Inflammatory macrophage treated with lipopolysaccharide for 4 hours (primary cell): ENCODE results near the gene NXPH3.
A peak's percentile ranks its signal among the peaks of the same experiment; 100 is the strongest.

ENCODE experiments used
- DNase-seq: peaks from one replicate; pipeline ENCODE4 v3.0.0-alpha.2; 2020

Gene NXPH3

DNA sequence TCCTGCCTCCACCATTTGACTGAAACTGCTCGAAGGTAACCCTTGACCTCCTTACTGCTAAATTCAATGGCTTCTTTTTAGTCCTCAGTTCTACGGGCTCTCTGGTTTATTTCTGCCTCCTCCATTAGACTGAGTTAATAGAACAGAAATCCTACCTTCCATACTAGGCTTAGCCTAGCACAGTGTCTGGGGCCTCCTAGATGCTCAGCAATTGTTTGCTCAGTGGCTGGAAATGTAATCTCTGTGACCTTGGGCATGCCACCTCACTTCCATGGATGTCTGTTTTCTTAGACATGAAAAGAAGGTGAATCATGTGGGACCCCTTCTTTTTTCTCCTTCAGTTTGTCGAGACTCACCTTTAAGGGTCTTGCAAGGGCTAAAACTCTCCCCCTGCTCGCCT lies 19.7 kb downstream of the NXPH3 start:
- no peak for DNase-seq

DNA sequence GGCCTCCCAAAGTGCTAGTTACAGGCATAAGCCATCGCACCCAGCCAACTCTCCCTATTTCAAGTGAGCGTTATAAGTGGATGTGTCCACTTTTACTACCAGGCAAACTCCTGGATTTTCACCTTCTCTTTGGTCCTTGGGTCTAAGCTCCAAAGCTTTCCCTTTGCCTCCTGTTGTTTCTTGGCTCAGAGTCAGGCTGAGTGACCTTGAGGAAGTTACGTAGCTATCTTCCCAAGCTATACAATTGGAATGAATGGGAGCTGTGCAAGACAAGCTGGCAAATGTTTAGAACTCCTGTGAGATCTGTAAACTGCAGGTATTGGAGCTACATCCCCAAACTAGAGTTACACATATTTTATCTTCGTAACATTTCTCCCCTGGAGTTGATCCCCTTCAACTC lies 20.3 kb downstream of the NXPH3 start:
- no peak for DNase-seq

DNA sequence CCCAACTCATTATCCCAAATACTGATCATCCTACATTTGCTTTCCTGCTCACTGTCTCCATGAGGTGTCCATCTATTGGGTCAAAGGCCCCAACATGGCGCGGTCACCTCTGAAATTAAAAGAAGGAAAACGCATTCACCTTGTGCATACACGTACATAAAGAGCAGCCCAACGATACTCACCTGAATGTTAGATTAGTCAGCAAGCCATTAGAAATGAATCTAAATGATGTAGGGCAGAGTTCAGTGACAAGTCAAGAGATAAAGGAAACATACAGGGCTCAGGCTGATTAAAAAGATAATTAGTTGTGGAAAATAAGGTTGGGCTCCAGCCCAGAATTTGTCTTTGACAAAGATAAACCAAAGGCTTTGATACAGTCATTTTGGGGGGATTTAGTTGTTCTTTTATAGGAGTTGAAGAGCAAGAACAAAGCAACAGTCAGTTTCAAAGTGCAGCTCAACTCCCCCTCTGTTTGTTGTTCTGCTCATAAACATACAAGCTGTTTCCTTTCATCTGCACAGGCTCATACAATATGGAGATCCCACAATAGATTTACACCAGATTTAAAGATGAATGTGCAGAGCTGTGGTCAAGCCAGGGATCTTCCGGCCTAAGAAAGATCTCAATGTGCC lies 21.1 kb downstream of the NXPH3 start:
- DNase-seq, result no peak

DNA sequence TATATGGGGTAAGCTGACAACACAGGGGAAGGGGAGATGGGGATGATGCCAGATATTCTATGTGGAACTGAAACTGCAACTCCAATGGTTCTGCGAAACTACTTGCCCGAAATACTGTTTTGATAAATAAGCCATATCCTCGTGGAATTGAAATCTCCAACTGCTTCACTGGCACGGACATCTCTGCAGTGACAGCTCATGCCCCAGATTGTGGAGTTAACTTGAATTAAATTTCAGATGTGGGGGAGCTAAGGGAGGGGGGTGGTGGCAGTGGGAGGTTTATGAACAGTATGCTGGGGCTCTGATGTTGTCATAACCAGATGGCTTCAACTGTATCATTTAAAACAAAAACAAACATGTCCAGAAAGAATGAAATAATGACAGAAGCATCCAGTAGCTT lies 21.8 kb downstream of the NXPH3 start:
- DNase-seq, result no peak

DNA sequence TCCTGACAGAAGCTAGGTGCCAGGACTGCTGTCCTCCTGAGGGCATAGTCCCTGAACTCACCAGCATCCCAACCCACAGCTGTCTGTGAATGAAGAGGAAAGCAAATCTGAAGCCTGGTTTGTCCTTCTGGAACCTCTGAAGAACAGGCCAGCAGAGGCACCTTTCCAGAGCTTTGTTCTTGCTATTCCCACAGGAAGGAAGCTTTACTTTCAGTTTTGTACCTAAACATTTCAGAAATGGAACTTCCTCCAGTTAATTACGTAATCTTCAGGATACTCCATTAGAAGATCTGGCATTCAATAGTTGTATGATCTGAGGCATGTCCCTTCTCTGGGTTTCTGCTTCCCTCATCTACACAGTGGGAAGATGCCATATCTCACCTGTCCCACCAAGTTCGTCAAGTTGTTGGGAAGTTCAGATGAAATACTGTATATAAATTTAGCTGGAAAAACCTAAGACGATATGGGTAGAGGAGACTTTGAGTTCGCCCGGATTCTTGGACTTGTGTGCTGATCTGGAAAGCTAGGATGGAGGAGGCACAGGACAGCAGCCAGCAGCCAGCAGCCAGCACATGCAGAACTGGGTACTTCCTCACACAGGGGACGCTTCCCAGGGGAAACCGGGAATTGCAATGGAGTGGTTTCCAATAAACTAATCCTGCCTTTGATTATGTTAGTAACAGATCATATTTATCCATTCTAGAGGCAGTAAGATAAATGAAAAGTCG lies 22.4 kb downstream of the NXPH3 start:
- DNase-seq, result peak; percentile 30

DNA sequence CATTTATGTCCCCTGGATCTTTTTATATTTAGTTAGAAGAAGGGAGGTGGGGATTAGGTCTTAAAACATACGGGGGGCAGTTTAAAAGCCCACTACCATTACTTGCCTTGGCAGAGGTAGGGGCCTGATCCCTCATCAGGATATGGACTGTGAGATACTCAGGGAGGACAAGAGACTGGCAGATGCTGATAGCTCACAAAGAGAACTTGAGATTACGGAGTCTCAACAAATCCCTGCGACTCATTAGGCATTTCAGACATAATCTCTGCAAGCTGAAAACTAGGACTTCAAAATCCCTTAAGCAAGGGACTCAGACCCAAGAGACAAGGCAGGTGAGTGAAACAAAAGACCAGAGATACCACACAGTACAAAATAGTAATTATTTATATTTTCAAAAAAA lies 23.2 kb downstream of the NXPH3 start:
- no peak for DNase-seq

DNA sequence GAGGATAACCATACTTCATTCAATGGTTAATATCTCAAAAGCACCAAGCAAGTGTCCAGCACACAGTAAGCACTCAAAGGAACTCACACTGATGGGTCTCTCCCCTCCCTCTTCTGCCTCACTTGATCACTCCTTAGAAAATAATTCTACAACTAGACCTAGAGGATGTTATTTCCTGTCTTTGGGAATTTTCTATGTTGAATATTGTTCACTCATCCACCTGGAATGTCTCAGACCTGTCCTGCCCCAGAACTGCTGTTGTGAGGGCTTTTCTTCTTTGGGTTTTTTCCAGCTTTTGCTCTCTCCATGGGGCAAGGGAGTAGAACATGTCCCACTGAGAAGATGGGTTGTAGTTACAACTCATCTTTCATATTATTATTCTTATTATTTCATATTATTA lies 25.3 kb downstream of the NXPH3 start:
- no peak for DNase-seq

DNA sequence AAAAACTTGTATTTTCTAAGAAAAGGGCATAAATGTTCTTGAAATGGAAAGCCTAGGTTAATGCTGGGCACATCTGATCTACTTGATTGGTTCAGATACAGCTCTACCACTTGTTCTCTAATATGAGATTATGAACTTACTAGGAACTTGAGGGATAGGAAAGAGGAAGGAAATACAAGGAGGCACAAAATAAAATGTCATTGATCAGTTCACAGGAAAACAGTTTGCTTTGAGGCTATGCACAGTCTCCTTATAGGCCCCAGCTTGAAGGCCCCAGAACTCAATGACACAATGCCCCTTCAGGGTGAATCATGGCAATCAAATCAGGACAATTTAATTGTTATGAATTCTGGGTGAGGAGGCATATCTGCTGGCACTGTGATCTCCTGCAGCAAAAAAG lies 27.1 kb downstream of the NXPH3 start:
- DNase-seq, result no peak

DNA sequence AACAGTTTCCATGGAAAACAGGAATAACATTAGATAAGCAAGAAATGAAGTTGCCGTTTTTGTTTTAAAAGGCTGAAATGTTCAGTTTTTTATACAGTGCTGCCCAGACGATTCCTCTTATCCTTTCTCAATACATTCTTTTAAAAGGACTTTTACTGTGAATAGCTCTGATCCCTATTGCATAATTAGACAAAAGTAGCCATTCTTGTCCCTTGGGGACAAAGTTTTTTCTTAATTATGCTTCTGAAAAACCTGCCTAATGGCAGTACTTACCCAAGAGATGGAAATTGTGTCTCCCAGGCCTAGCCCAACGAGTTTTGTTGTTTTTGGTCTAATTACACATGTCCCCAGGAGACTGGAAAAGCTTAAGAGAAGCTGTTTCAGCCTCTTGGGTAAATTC lies 27.6 kb downstream of the NXPH3 start:
- no peak for DNase-seq

DNA sequence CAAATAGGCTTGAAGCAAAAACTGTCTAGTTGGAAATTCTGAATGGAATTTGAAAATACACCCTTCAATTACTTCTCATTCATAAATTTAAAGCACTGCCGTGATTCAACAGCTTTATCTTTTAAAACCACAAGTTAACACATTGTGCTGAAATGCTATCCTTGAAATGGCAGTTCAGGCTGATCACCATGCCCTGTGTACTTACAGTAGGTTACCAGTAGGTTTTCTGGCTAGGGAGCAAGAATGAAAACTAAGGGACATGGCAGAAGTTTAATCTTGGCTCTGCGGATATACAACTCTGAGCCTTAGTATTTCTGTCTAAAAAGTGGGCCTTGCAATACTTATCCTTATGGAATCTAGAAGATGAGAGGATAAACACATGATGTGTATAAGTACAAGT lies 28.0 kb downstream of the NXPH3 start:
- no peak for DNase-seq

DNA sequence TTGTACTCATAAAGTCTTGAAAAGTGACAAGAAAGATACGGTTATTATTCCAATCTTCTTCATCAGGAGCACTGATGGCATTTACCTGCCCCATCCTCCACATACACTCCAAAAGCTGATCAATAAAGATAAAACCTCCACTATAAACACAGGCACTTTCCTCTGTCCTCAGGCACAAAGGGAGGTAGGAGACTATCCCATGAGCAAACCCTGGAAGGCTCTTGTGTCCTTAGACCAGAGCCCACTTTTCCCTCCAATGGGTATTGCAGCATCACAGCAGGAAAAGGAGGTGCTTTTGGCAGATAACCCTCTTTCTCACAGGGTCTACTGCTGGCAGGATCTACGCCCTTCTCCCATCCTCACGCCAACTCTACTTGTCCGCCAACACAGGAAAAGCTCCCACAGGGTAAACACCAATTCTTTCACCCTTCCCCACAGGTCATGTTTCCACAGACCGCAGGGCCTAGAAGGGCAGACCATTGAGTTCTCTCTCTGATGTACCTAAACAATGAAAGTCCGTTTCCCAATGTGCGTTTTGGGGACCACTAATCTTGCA lies 28.7 kb downstream of the NXPH3 start:
- no peak for DNase-seq

DNA sequence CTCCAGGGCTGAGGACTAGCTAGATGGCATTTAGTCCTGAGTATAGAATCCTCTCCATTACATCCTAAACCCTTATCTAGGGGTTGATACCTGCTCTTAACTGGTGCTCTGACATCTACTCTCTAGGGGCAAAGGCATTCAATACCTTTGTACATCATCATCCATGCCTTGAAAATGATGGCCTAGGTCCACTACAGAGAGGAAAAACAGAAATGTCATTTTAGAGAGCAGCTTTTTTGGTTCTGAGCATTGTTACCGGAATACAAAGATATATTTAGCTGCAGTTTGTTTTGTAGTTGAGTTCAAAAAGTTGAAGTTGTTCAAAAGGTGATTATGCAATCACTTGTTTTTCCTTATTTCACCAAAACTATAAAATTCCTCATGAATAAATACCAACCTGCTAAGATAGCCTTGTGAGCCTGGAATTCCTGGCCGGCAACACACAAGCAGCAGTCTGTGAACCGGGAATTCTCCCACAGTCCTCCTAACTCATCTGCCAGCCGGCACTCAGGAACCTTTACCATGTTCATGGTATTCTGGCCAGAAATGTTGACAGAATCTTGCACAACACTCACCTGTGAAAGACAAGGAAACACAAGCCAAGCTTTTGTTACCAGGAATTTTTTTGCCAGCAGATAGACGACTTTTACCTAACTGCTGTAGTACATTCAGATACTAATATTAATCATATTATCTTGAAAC lies 35.4 kb downstream of the NXPH3 start:
- no peak for DNase-seq

DNA sequence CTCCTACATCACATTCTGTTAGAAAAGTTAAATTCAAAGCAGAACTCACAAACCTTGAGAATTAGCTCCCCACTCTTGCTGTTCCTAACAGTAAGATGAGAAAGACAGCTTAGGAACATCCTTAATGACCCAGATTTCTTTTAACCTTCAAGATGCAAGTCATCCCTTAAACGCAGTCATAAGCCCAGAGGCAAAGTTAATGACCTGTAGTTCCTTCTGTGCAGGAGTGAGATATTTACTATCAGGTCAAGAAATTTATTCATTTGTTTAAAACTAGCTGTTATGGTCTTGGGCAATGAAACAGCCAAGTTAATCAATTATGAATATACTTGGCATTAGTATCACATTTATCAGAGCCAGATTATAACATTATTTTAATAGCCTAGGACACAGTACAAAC lies 37.1 kb downstream of the NXPH3 start:
- no peak for DNase-seq

DNA sequence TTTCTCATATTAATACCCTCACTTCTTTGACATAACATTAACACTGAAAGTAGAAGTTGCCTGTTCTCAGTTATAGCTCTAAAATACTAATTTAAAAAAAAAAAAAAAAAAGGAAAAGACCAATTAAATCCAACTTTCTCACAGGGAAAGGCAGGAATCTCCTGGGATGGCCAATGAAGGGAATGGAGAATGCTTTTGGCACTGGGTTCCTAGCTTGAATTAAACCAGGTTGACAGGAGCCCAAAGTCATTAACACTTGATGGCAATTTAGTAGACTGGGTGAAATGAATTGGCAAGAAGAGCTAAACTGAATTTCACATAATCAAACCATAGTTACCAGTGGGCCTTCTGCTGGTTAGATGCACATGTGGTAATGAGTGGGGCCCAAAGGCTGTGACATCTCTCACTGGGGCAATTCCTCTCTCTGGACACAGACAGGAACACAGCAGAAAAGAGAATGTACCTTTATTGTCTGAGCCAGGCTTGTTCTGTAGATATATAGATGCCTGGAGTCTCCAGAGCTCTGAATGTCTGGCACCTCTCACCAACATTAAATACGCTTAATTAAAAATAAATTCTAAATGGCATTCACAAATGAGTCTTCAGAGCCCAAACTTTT lies 37.6 kb downstream of the NXPH3 start:
- DNase-seq, result no peak

DNA sequence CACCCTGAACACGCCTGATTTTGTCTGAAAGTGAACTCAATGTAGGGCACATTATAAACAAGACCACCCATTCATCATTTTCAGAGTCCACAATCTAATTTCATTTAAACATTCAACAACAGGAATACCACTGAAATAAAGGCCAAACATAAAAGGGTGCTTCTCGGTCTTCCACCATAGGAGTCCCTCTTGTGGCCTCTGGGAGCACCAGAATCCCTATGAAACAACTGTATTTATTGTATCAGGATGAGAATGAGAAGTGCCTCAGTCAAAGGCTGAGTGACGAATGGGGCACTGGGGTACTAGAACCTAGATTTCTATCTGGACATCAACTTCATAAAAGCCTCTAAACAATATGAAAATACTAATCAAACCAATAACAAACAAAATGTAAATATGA lies 40.4 kb downstream of the NXPH3 start:
- no peak for DNase-seq

DNA sequence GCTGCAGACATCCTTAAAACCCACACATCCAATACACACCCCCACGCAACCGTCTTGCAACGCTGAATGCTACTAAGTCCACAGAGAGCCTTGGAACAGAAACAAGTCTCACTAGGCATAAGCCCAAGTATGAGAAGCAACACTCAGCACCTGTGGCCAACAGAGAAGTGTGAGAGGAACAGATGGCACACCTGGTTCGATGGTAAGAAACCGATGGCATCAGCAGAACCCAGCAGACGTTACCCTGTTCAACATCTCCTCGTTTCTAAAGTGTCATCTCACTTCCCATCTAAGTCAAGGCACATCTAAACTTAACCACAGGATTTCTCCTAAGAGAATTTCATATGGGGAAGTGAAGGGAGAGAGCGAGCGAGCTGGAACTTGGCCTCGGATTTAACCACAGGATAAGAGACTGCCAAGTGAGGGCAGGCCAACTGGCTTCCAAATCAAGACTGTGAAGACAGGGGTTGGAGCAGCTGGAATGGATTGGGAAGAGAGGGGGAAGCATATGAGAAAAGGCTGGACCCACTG lies 41.0 kb downstream of the NXPH3 start:
- DNase-seq, result peak; percentile 49

DNA sequence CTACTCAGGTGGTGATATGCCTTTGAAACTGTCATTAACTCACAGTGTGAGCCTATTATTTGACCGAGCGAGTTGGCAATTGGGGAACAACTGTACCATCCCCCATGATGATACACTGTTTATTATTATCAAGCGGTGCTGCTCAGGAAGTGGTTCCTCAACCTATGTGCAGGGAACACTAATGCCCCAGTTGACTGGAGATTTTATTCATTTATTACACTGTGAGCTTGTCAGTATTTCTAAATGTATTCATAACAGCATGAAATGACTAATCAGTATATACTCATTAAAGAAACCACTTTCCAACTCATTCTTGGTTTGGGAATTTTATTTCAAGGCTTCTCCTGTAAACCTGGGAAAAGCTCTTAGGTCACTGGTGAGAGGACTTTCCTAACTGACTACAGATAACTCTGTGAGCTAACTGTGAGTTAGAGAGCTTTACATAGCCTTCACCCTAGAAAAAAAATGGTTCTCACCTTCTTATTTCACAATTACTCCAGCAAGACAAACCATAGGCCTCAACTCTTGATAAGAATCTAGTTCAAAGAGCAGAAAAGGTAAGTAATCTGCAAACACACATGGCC lies 42.4 kb downstream of the NXPH3 start:
- DNase-seq, result peak; percentile 24

DNA sequence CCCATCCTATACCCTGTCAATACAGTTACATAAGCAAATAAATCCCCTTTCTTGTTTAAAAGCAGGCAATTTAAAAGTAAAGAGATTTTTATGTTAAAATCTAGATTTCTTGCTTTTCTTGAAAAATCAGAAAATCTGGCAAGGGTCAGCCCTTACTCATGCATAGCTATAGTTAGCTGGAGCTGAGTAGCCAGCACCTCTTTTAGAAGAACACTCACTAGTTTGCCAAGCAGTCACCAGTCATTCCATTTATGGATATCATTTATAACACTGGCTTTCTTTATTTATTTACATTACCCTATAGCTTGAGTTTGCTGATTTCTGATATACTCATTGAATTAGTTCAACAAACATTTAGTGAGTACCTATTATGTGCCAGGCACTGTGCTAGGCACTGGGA lies 45.7 kb downstream of the NXPH3 start:
- no peak for DNase-seq

DNA sequence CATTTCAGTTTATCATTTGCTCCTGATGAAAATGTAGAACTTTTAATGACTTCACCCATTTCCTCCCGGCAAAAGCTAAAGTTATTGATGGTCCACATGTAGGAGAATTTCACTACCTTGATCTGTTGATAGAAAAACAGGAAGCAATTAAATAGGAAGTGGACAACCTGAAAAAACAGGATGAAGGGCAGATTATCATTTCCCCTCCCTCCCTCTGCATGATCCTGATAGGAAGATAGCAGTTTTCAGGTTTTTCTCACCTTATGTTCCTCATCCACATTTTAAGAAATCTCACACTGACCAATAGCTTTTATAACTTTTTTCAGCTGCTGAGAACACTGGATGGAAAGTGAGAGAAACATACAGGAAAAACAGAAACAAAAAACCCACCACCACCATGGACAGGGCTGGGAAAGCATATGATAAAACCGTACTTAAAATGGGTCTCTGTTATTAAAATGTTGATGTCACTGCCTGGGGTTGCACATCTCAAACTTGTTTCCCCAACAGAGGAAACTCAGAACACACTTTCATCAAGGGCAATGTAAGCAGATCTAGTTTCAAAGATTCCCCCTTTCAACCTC lies 46.4 kb downstream of the NXPH3 start:
- DNase-seq, result no peak

DNA sequence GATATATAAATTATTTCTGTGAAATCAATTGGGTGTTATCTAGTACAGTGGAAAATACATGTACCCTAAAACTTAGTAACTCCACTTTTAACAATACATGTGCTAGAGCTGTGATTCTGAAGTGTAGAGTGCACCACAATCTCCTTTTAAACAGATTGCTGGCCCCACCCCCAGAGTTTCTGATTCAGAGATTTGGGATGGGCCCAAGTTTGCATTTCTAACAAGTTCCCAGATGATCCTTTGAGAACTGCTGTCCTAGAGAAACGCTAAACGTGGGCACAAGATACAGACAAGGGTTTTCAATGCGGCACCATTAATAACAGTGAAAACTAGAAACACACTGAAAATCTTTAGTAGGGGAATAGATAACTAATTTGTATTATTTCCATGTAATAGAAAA lies 49.2 kb downstream of the NXPH3 start:
- no peak for DNase-seq

DNA sequence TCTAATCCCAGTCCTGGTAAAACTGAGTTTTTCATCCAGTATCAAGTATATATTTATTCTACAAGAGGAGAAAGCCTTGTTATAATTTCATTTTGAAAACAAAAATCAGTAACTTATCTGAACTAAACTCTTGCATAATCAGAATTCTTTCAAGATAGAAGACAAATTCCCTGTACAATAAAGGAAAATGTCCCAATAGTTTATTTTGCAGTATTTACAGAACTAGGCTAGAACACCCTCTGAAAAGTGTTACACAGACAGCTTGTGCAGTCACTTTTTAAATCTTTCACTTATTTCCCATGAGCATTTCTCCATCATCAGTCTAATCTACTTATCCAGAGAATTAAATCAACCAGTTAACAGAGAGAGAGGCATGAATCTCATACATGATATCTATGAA lies 53.8 kb downstream of the NXPH3 start:
- no peak for DNase-seq

DNA sequence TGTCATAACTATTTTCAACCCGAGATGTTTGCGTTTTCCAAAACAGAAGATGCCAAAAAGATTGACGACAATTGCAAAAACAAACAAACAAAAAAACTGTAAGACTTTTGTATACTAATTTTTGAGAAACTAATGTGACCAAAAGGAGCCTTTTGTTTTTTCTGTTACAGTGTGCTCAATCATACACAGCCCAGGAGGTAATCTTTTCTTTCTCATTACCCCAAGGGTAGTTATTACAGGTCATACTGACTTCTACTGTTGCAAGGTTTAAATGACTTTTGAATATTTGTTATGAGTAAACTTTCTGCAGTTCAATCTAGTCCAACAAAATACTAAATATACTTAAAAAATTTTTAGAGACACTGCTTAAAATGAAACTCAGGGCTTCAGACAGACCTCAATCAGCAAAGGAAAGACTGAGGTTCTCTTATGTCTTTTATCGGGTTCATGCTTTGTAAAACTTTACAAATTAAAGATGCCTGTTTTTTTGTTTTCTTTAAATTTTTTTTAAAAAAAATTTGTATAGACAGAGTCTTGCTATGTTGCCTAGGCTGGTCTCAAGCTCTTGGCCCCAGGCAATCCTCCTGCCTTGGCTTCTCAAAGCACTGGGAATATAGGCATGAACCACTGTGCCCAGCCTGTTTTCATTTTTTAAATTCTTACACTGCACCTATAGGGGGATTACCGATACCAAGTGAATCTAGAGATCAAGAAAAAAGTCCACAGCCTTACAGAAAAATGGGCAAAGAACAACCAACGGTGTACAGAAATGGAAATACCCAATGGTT lies 54.6 kb downstream of the NXPH3 start:
- DNase-seq, result no peak
